Activated naive CD8-positive, alpha-beta T cell (primary cell): ENCODE measurements around the gene PRKAB2.

Source experiments
- H3K27ac Mint-ChIP-seq: one replicate; pipeline ENCODE4 v1.8.0; 2021; ENCODE audit warnings: mixed read lengths
- H3K27me3 Mint-ChIP-seq: one replicate; pipeline ENCODE4 v1.8.0; 2021; ENCODE audit warnings: mixed read lengths
- H3K36me3 Mint-ChIP-seq: one replicate; pipeline ENCODE4 v1.8.0; 2021; ENCODE audit warnings: mixed read lengths
- H3K4me1 Mint-ChIP-seq: one replicate; pipeline ENCODE4 v1.8.0; 2021; ENCODE audit warnings: low read depth, mixed read lengths
- H3K4me3 Mint-ChIP-seq: one replicate; pipeline ENCODE4 v1.8.0; 2021; ENCODE audit warnings: mild to moderate bottlenecking, mixed read lengths
- H3K9me3 Mint-ChIP-seq: one replicate; pipeline ENCODE4 v1.8.0; 2021; ENCODE audit warnings: low read depth, mixed read lengths

The PRKAB2 gene

GRCh38 chr1:147172168-147173016 is at the start of gene PRKAB2:
TSS of gene PRKAB2 (minus strand) at chr1:147172470. CDS start at chr1:147172144, 326 bp downstream.
- Mint-ChIP-seq H3K27ac (peak within 1 kb of the TSS; percentile 96), H3K9me3 (no peaks in the 10 kb centered on the region), H3K36me3 (peaks cover 15% of the 10 kb centered on the region), H3K4me1 (peaks cover 45% of the 10 kb centered on the region), H3K4me3 (peak within 1 kb of the TSS; percentile 97), H3K27me3 (no peaks in the 10 kb centered on the region)

GRCh38 chr1:147218606-147219005 is 46.3 kb upstream of the PRKAB2 start:
- Mint-ChIP-seq H3K4me3 (no peak overlapping the region), H3K27ac (no peak overlapping the region), H3K36me3 (no peaks in the 10 kb centered on the region), H3K4me1 (no peaks in the 10 kb centered on the region), H3K27me3 (no peaks in the 10 kb centered on the region), H3K9me3 (no peaks in the 10 kb centered on the region)

GRCh38 chr1:147217141-147217540 is 44.9 kb upstream of the PRKAB2 start:
- H3K27me3 Mint-ChIP-seq: no peaks in the 10 kb centered on the region
- H3K9me3 Mint-ChIP-seq: no peaks in the 10 kb centered on the region
- H3K27ac Mint-ChIP-seq: no peak overlapping the region
- H3K4me3 Mint-ChIP-seq: no peak overlapping the region
- no peaks in the 10 kb centered on the region for H3K4me1 Mint-ChIP-seq
- peaks cover 3% of the 10 kb centered on the region for H3K36me3 Mint-ChIP-seq

- H3K36me3 Mint-ChIP-seq: peaks cover 3% of the 10 kb centered on the region
- no peak overlapping the region for H3K27ac Mint-ChIP-seq
These were observed 43.9 kb upstream of the PRKAB2 start for GRCh38 chr1:147216124-147216523.

GRCh38 chr1:147215540-147215916 is 43.3 kb upstream of the PRKAB2 start:
- no peaks in the 10 kb centered on the region for H3K9me3 Mint-ChIP-seq
- H3K4me1 Mint-ChIP-seq: no peaks in the 10 kb centered on the region
- no peak overlapping the region for H3K27ac Mint-ChIP-seq
- H3K27me3 Mint-ChIP-seq: no peaks in the 10 kb centered on the region
- peaks cover 3% of the 10 kb centered on the region for H3K36me3 Mint-ChIP-seq
- H3K4me3 Mint-ChIP-seq: no peak overlapping the region

More at GRCh38 chr1:147216124-147216523, 43.9 kb upstream of the PRKAB2 start:
- no peaks in the 10 kb centered on the region for H3K9me3 Mint-ChIP-seq
- no peaks in the 10 kb centered on the region for H3K4me1 Mint-ChIP-seq
- H3K27me3 Mint-ChIP-seq: no peaks in the 10 kb centered on the region
- H3K4me3 Mint-ChIP-seq: no peak overlapping the region

- Mint-ChIP-seq H3K27ac (no peak overlapping the region), H3K4me3 (no peak overlapping the region), H3K27me3 (no peaks in the 10 kb centered on the region), H3K9me3 (no peaks in the 10 kb centered on the region), H3K4me1 (no peaks in the 10 kb centered on the region), H3K36me3 (peaks cover 3% of the 10 kb centered on the region)
These were observed 42.7 kb upstream of the PRKAB2 start for GRCh38 chr1:147214842-147215539.

GRCh38 chr1:147214325-147214724 is 42.1 kb upstream of the PRKAB2 start:
- Mint-ChIP-seq H3K36me3 (peaks cover 3% of the 10 kb centered on the region), H3K4me3 (no peak overlapping the region), H3K27me3 (no peaks in the 10 kb centered on the region), H3K27ac (no peak overlapping the region), H3K4me1 (no peaks in the 10 kb centered on the region), H3K9me3 (no peaks in the 10 kb centered on the region)

GRCh38 chr1:147213271-147213670 is 41.0 kb upstream of the PRKAB2 start:
- Mint-ChIP-seq H3K36me3 (peaks cover 4% of the 10 kb centered on the region), H3K4me1 (no peaks in the 10 kb centered on the region), H3K9me3 (no peaks in the 10 kb centered on the region), H3K27me3 (no peaks in the 10 kb centered on the region), H3K27ac (no peak overlapping the region), H3K4me3 (no peak overlapping the region)

- no peaks in the 10 kb centered on the region for H3K4me1 Mint-ChIP-seq
- H3K27ac Mint-ChIP-seq: no peak overlapping the region
- H3K4me3 Mint-ChIP-seq: no peak overlapping the region
- peaks cover 4% of the 10 kb centered on the region for H3K36me3 Mint-ChIP-seq
- H3K27me3 Mint-ChIP-seq: no peaks in the 10 kb centered on the region
- no peaks in the 10 kb centered on the region for H3K9me3 Mint-ChIP-seq
These were observed 39.3 kb upstream of the PRKAB2 start for GRCh38 chr1:147211577-147211976.

GRCh38 chr1:147210987-147211386 is 38.7 kb upstream of the PRKAB2 start:
- no peaks in the 10 kb centered on the region for H3K9me3 Mint-ChIP-seq
- no peak overlapping the region for H3K27ac Mint-ChIP-seq
- peaks cover 4% of the 10 kb centered on the region for H3K36me3 Mint-ChIP-seq
- H3K27me3 Mint-ChIP-seq: no peaks in the 10 kb centered on the region
- H3K4me3 Mint-ChIP-seq: no peak overlapping the region
- H3K4me1 Mint-ChIP-seq: no peaks in the 10 kb centered on the region

GRCh38 chr1:147209825-147210821 is 37.9 kb upstream of the PRKAB2 start:
- no peak overlapping the region for H3K4me3 Mint-ChIP-seq
- H3K9me3 Mint-ChIP-seq: no peaks in the 10 kb centered on the region
- no peak overlapping the region for H3K27ac Mint-ChIP-seq
- H3K36me3 Mint-ChIP-seq: peaks cover 4% of the 10 kb centered on the region
- no peaks in the 10 kb centered on the region for H3K4me1 Mint-ChIP-seq
- no peaks in the 10 kb centered on the region for H3K27me3 Mint-ChIP-seq

GRCh38 chr1:147208619-147209018 is 36.3 kb upstream of the PRKAB2 start:
- H3K4me1 Mint-ChIP-seq: no peaks in the 10 kb centered on the region
- H3K27ac Mint-ChIP-seq: no peak overlapping the region
- H3K9me3 Mint-ChIP-seq: no peaks in the 10 kb centered on the region
- H3K27me3 Mint-ChIP-seq: no peaks in the 10 kb centered on the region
- peaks cover 14% of the 10 kb centered on the region for H3K36me3 Mint-ChIP-seq
- H3K4me3 Mint-ChIP-seq: no peak overlapping the region

- Mint-ChIP-seq H3K9me3 (no peaks in the 10 kb centered on the region), H3K27ac (no peak overlapping the region), H3K4me1 (no peaks in the 10 kb centered on the region), H3K4me3 (no peak overlapping the region), H3K27me3 (no peaks in the 10 kb centered on the region), H3K36me3 (peaks cover 16% of the 10 kb centered on the region)
These were observed 34.9 kb upstream of the PRKAB2 start for GRCh38 chr1:147207192-147207591.

GRCh38 chr1:147204080-147204479 is 31.8 kb upstream of the PRKAB2 start:
- Mint-ChIP-seq H3K4me1 (no peaks in the 10 kb centered on the region), H3K36me3 (peaks cover 16% of the 10 kb centered on the region), H3K27ac (no peak overlapping the region), H3K4me3 (no peak overlapping the region), H3K27me3 (no peaks in the 10 kb centered on the region), H3K9me3 (no peaks in the 10 kb centered on the region)
